Stimulated activated CD4-positive, alpha-beta T cell treated with anti-CD3 and anti-CD28 coated beads, Interleukin-1b, Interleukin-23, amount 100 ng/mL, for 4 hours (primary cell): Measurements from ENCODE around the gene CZIB.

Experiments used
- DNase-seq, 2 donors: peaks; one replicate each; pipeline ENCODE4 v3.0.0-alpha.2; 2020; ENCODE audit warnings: low read depth in 2 of 2

CZIB gene

DNA sequence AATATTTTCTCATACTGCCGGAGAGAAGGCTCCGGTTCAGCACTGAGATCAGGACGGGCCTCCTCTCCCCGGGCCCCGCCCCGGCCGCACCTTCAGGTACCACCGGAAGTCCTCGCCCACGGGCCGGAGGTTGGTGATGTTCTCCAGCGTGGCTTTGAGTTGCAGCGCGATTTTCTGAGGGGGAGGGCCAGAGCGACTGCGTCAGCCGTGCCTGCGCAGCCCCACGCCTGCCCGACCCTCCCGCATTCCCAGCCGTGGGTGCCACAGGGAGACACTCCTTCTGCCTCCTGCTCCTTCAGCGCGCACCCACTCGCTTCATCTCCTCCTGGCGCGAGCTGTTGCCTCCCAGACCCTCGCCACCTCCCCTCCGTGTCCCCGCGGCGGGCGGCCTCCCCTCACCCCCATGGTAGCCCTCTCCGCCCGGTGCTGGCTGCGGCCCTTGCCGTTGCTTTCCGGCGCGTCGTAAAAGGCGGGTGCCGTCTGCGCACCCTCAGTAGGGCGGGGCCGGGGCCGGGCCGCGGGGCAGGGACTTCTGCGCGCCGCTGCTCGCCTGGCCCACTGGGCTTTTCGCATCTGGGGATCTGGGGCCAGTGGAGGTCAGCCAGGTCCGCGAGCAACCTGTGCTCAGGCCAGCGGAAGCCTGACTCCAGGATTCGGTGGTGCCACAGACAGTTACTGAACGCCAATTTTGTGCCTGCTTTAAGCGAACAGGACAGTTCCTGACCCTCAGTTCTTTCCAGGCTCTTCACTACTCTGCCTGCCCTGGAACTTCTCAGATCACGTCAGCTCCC, at the start of gene CZIB:
TSS of gene CZIB (minus strand) at position 464 of the 791 bp plus-strand sequence. CDS start at position 405, 59 bp downstream.
- DNase-seq: peak; percentile 88 to 95

DNA sequence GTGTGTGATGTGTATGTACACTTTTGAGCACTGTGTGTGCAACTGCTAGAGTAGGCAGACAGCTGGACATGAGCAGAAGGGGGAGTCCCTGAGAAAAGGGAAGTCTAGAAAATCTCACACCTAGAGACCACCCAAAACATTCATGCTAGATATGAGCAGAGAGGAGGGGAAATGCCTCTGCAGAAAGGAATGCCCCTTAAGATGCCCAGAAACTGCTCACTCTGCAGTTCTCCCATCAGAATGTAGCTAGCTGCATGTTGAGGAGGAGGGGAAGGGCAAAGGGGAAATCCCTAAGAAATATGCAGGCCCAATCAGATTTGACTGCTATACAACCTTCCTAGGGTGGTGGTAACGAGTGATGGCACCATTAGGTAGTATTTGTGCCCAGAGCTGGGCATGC, 49.7 kb upstream of the CZIB start:
- no peak for DNase-seq

GRCh38 chr1:53267761-53268160, 47.3 kb upstream of the CZIB start:
- no peak for DNase-seq

DNA sequence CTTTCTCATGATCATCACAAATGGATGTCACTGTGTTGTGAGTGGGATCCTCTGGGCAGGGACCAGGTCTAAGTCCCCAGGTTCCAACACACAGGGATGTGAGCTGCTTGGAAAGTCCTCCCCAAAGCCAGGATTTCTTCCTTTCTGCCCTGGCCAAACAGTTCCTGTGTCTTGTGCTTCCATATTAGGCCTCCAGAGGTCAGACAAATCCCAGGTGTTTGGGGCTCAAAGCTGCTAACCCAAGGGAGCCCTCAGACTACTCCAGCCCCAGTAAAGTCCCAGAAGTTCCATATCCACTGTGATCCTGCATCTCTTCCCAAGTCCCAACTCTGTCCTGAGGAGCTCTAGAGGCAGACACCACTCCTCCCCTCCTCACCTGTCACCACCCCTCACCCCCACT, 45.6 kb upstream of the CZIB start:
- DNase-seq: no peak

DNA sequence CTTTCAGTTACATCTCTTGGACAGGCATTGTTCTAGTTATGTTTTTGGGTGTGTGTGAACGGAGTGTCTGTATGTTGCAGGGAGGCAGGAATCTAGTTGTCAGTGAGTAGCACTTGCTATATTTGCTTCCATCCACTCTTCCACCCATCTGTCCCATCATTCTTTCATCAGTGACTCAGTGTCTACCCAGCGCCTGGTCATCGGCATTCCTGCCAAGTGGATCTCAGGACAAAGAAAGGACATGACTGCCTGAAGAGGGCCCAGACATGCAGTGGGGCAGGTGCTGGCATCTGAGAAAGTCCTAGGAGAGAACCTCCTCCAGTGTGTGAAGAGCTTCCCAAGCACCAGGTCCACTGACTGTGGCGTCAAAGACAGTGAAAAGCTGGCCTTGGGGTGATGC, 45.1 kb upstream of the CZIB start:
- DNase-seq: no peak

- no peak for DNase-seq
Measured at GRCh38 chr1:53264048-53264447, 43.6 kb upstream of the CZIB start.

- no peak for DNase-seq
Measured at GRCh38 chr1:53262000-53262399, 41.6 kb upstream of the CZIB start.

- DNase-seq: no peak
Measured at GRCh38 chr1:53260631-53261247, 40.3 kb upstream of the CZIB start.

GRCh38 chr1:53259932-53260331, 39.5 kb upstream of the CZIB start:
- no peak for DNase-seq

DNA sequence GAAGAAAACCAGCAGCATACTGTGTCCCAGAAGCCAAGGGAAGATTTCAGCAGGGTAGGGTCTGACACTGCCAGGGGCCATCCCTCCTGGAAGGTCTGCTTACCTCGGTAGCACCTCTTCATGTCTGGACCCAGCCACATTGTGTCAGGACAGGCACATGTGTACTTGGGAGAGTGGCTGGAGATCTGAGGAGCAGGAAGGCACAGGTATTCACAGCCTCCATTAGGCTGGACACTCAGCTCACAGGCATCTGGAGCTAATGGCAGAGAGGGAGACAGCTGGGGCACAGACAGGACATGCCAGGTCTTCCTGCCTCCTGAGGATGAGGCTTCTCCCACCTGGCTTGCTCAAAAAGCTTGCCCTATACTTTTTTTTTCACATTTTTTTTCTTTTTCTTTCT, 37.8 kb upstream of the CZIB start:
- no peak for DNase-seq

DNA sequence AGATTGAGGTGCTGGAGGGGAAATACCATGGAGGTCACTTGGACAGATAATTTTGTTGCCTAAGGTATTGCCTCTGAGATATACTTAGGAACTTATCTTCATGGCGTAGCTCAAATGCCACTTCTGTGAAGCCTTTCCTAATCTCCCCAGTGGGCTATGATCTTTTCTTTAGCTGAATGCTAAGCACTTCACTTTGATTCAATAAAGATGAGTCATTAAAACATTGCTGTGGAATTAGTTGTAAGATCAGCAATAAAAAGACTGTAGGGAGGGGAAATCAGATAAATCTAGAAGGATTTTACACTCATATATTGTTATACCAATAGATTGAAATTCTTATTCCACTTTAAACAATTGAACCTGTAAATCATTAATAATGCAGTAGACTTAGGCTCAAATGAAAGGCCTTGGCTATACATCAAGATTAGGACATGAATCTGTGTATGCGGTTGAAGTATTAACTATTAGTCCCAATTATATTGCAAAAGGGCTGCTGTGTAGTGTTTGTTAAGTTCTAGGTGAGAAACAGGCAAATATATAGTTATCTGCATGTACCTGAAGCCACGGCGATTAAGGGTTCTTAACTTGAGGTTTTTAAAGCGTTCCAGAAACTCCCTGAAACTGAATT, 37.1 kb upstream of the CZIB start:
- no peak for DNase-seq

- DNase-seq: no peak
Measured at GRCh38 chr1:53256511-53257453, 36.3 kb upstream of the CZIB start.

GRCh38 chr1:53255031-53255430, 34.6 kb upstream of the CZIB start:
- DNase-seq: no peak

GRCh38 chr1:53254011-53254640, 33.7 kb upstream of the CZIB start:
- DNase-seq: no peak

GRCh38 chr1:53250325-53250724, 29.9 kb upstream of the CZIB start:
- DNase-seq: no peak

GRCh38 chr1:53249706-53250105, 29.3 kb upstream of the CZIB start:
- DNase-seq: no peak

GRCh38 chr1:53246261-53247134, 26.1 kb upstream of the CZIB start:
- DNase-seq: no peak

DNA sequence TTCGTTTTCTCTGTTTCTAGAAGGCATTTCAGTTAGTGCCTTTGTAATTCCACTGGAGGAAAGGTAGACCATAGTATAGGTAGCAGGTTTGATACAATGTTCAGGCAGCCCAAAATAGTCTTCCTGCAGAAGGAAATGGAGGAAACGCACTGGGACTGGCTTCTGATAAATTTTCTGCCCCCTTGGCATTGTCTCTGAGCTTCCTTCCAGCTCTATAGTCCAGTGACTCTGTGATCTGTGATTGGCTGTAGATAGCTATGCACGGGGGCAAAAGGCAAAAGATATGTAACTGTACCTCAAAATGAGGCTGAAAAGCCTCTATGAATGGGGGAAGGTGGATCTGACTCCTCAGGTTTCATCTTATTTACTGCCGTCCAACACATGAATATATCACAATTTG, 23.7 kb upstream of the CZIB start:
- no peak for DNase-seq

DNA sequence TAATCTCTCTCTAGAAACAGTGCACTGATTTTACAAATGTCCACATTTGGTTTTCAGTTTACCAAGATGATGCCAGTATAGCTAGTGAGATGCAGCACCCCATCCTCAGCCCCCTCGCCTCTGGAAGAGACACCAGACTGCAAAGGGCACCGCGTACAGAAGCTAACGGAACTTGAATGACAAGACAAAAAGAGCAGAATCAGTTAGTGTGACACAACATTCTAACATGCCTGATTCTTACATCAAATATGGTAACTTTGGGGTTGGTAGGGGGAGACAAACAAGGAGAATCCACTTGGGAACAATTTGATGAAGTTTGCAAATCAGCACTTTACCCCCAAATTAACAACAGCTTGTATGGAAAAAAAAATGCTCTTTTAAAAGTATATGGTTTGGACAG, 21.9 kb upstream of the CZIB start:
- DNase-seq: no peak

DNA sequence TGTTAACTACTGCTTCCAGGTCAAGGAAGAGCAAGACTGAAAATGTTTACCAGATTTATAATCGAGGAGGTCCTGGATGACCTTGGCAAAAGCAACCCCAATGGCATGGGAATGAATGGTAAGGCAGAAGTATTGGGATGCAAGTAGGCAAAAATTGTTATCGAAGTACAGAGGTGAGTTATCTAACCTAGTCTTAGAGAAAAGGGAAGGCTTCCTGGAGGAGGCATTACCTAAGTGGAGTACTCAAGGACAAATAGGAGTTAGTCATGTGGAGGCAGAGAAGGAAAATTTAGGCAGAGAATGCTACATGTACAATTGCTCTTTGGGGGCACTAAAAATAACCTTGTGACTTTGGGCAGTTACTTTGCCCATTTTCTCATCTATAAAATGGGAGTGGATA, 21.4 kb upstream of the CZIB start:
- no peak for DNase-seq
